NCI-H1694 (cell line): ENCODE data around the gene STN1.

Source experiments
- DNase-seq: peaks from one replicate; lab custom pipeline; 2025; lab: John Stamatoyannopoulos, UW

Gene STN1

DNA sequence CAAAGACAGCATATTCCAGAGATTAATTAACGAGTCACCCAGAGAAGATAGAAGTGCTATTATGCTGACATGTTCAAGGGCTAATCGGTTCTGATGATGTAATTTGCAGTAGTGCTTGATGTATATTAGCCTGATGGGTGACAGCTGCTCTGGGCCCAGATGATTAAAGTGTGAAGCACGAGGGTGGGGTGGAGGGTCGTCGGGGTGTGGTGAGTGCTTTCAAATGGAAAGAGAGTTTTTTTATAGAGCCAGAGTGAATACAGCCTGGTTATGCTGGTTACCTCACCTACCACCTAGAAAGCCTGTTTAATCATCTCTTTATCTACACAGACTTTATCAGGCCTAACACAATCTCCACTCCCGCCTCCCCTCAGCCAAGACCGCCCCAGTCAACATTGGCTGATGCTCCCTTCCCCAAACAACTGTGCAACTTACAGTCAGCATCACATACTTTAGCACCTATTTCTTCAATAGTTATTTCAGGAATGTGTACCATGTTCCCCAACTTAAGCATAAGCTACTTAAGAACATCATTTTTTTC, 11.5 kb upstream of the STN1 start:
- DNase-seq: no peak

DNA sequence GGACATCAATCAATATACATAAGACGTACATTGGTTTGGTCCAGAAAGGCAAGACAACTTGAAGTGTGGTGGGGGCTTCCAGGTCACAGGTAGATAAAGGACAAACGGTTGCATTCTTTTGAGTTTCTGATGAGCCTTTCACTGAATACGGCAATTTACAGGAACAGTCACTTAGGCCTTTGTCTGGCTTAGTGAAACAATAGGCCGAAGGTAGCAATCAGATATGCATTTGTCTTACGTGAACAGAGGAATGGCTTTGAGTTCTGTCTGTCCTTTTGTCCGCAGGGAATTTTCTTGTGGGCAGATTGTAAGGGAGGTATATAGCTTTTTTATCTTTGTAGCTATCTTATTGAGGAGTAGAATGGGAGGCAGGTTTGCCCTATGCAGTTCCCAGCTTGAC, 10.8 kb upstream of the STN1 start:
- no peak for DNase-seq

DNA sequence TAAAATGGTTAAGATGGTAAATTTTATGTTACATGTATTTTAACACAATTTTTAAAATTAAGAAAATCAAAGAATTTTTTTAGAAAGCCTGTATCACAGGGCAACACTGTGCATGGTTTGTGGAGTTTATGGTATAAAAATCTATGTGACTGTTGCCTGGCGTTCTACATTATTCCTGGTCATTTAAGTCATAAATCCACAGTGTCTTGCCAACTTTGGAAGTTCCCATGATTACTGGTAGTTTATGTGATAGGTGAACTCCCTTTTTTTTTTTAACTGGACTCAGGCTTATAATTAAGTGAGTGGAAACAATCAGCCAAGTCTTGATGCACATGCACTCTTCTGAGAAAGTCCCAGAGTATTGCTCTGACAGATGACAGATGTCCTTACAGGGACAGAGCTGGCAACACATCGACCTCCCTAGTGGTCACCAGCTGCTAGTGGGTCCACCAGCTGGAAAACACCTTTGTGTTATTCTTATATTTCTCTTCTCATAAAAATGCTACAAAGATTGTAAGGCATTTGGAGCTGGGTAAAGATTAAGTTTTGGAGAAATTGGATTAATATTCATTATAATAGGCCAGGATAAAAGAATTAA, 8.8 kb upstream of the STN1 start:
- DNase-seq: no peak

DNA sequence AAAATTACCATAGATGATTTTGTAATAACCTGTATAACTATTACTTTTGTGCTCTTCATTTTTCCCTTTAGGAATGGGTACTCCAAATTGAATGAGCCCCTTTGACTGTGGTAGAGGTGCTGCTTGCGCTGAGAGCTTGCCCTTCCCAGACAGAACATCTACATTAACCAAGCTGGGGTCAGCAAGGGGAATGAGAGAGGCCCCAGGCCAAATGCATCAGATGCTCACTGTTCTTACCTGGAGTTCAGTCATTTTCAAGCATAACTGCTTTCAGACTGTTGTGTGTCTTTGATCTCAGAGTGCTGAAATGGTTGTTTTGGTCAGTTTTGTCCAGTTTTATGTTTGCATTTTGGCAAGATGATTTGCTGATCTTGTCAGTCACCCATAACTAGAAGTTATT, 7.6 kb upstream of the STN1 start:
- DNase-seq: no peak

DNA sequence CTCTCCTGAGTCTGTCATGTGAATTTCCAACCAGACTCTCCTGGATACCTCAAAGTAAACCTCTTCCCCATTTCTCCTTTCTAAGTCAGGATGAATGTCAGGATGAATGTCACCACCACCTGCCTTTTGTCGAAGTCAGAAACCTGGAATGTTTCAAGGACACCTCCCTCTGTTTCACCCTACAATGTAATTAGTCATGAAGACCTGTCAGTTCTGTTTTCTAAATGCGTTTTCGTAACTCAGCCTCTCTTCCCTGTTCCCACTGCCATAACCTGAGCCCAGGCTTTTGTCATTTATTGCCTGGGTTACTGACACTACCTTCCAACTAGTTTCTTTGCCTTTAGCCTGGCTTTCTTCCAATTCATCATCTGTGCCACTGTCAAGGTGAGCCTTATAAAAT, 5.5 kb upstream of the STN1 start:
- DNase-seq: no peak

DNA sequence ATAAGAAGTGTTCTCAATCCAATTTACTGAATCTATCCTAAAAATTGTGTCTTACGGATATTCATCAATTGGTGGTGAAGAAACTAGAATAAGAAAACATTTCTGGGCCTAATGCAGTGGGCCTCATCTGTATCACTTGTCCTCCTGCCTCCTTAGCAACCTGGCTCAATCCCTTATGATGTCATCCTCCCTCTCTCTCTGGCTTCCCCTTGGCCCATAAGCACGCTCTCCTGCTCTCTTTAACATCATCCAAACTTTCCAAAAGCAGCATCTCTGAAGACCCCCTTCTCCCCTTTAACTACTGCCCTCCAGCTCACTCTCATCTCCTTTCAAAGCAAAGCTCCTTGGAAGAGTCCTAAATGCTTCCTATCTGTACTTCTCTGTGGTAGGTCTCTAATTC, 4.7 kb upstream of the STN1 start:
- no peak for DNase-seq

DNA sequence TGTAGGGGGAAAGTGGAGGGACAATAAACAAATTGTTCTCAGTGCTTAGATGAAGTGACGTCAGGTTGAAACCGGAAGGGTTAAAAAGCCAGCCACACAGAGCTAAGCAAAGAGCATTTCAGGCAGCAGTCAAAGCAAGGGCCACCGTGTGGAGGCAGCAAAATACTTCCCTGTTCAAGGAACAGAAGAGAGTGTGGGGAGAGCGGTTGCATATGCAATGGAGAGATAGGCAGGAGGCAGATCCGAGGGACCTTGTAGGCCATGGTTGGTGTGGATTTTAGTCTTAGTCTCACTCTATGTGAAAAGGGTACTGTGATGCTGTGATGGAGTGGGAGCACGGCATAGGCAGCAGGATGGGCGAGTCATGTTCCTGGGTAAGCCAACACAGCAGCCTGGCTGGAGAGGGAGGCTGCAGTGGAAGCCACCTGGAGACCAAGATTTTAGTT, 3.8 kb upstream of the STN1 start:
- no peak for DNase-seq

DNA sequence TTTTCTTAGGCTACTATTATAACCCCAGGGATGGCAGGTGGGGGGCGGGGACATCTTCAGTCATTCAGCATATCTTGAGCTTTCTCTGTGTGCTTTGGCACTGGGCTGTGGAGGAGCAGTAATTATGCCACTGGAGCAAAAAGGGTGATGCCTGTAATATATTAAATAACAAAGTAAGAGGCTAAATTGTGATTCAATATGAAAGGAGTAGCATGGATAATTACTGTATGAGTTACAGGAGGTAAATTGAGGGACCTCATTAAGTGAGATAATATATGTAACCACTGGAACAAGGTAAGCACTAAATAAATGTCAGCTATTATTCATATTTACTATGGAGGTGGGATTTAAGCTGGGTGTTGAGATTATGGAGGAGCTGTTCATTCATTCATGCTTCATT, 3.3 kb upstream of the STN1 start:
- no peak for DNase-seq

DNA sequence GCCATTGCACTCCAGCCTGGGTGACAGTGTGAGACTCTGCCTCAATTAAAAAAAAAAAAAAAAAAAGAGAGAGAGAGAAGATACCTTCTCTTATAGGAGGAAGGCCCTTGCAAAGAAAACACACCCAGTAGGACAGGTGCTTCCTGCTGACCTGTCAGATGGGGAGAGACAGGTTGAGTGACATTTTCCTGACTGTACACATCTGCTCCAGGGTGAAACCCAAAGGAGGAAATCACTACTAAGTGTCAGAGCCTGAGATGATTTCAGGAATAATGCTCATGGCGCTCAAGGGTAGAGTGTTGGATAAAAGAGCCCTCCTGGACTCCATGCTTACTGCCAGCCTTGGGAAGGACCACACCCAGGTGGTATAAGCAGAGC, 1.7 kb upstream of the STN1 start:
- DNase-seq: no peak

DNA sequence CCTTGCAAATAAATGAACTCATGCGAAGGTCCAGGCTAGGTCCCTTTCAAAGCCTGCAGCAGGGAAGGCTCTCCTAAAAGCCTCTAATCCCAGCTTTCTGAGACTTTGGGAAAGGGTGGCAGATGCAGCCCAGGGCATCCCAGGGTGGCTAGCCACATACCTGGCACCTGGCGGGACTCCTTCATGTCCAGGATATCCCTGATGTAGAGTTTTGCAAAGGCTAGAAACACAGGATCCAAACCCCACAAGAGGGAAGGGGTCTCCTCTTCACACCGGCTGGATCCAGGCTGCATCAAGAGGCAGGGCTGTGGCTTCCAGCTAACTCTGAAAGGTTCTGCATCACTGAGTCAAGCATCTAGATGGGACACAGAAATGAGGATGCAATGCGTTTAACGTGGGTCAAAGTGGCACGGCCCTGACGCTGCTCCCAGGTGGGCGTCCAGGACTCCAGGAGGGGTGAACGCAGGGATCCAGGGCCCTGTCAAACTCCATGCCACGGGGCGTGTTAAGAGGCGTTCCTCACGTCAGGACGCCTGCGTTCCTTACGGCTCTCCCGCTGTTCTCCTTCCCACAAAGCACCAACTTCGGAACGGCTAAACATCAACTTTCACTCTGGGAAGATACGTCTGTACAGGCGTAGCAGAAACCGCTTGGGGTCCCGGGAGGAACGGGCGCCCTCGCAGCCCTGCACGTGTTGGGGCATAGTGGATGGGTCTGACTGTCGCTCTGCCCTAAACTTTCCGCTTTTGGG, 507 bp downstream of the STN1 start:
- DNase-seq: no peak

DNA sequence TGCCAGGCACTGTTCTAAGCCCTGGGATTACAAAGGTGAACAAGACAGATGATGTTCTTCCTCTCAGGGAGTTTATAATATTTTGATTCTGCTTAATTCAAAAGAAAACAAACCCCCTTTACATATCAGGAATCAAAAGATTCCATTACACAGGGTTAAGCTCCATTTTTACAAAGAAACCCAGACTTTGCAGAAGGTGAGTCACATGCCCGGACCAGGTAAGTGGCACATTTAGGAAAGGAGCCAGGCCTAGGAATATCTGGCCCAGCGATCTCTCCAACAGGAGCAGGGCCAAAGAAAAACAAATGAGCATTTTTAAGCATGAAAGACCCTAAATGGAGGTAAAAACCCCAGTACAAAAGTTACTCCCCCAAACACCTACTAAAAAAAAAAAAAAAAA, 1.1 kb downstream of the STN1 start:
- DNase-seq: no peak

DNA sequence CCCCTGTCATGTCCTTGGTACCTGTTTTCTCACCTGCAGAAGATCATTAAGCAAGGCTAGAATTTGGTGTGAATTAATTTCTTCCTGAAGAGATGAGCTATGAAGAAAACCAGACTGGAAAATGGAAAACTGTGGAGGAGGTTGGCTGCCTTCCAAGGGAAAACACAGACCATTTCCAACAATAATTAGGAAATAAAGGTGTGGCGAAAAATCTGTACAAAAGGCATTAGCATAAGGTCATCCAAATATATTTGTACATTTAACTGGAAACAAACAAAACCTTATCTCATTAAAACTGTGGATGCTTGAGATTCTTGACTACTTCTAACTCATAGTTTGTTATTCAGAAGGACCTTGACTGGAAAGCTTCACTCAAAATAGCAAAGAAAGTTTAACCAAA, 1.7 kb downstream of the STN1 start:
- DNase-seq: no peak

DNA sequence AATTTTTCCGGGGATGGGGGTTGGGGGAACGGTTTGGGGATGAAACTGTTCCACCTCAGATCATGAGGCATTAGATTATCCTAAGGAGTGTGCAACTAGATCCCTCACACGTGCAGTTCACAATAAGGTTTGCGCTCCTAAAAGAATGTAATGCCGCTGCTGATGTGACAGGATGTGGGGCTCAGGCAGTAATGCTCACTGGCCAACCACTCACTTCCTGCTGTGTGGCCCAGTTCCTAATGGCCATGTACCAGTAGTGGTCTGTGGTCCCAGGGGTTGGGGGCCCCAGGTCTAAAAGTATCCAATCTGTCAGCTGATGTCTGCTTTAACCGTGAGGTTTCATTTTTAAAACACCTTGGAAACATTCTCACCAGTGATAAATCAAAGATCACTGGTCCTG, 2.2 kb downstream of the STN1 start:
- DNase-seq: no peak

DNA sequence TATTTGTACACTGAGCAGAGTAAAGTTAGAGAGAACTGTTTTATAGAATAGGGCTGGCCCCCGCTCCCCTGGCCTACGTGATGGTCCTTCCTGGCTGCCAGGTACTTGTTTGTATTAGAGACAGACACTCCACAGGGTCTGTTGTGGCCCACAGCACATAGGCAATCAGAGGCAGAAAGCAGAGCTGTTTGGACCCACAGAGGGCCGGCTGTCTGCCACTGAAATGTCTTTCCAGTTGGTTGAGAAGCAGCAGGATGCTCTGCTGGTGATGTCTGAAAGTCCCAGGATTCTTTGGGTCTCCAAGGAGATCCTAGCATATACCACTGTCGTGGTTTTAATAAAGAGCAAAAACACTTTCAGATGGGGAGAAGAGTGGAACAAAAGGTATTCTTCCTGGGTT, 5.2 kb downstream of the STN1 start:
- no peak for DNase-seq

DNA sequence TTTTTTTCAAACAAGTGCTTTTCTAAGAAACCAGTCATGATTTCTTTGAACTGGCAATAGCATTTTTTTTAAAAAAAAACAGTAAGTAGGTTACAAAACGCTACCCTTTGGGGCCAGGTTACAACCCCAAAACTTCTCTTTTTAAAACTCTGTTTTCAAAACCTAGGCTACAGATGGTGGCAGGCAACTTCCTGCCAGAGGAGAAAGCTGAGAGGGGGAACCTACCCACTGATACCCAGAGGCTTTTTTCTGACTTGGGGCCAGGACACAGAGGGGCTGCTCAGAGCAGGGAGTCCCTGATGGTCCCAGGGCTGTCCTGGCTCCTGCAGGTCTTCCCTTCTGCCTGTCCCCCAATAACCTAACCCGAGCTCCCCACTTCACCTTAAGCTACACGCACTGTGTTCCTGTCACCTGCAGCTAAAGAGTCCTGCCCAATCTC, 6.9 kb downstream of the STN1 start:
- DNase-seq: no peak

DNA sequence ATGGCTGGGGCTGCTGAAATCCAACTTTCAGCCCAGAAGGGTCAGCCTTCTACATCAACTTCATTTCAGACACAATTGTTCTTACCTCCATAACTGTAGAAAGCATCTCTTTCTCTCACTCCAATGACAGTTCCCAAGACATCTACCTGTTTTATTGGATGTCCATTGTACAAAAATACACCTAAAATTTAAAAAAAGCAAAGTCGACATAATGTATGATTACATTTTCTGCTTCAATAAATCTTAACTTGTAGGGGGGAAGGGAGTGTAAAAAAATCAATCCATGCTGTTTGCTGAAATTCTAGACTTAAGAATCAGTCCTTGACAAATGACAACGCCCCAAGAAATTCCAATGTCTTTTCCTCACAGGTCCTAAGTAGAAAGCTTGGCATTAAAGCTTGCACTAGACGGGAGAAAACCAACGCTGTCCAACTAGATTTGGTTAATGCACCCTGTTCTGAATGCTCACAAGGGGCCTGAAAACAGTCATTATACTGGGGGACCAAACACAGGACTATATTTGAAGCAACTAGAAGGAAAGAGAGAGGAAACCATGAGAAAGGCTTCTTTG, 7.5 kb downstream of the STN1 start:
- no peak for DNase-seq

DNA sequence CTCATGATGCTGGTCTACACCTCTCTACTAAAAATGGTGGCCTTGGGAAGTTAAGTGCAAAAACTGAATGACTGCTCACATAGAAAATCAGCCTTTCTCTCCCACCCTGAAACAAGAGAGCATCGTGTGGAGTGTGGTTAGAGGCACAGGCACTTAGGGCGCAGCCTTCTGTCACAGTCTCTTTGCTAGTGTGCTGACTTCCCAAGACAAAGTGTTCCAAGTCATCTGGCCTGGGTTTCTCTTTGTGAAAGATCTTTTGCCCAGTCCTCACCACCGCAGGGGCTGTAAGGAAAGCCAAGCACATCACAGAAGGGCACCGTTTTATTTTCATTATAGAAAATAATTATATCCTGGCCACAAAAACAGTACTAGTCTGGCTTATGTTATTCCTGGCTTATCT, 12.5 kb downstream of the STN1 start:
- no peak for DNase-seq

DNA sequence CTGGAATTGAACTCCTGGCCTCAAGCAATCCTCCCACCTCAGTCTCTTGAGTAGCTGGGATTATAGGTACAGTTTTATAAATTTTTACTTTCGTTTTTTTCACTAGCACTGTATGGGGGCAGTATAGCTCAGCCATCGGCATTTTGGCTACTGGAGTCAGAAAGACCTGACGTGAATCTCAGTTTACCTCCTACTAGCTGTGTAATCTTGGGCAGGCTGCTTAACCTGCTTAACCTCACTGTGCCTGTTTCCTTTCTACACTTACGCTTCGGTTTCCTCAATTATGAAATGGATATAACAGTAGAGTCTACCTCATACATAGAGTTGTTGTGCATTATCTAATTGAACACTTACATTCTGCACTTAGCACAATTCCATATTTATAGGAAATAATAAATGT, 16.7 kb downstream of the STN1 start:
- no peak for DNase-seq

DNA sequence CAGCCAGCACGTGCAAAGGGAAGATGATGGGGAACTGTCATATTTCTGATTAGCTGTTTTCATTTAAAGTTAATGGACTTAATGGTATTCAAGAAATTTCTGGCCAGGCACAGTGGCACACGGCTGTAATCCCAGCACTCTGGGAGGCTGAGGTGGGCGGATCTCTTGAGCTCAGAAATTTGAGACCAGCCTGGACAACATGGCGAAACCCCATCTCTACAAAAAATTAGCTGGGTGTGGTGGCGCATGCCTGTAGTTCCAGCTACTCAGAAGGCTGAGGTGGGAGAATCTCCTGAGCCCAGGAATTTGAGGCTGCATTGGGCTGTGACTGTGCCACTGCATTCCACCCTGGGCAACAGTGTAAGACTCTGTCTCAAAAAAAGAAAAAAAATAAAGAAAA, 18.7 kb downstream of the STN1 start:
- DNase-seq: no peak

DNA sequence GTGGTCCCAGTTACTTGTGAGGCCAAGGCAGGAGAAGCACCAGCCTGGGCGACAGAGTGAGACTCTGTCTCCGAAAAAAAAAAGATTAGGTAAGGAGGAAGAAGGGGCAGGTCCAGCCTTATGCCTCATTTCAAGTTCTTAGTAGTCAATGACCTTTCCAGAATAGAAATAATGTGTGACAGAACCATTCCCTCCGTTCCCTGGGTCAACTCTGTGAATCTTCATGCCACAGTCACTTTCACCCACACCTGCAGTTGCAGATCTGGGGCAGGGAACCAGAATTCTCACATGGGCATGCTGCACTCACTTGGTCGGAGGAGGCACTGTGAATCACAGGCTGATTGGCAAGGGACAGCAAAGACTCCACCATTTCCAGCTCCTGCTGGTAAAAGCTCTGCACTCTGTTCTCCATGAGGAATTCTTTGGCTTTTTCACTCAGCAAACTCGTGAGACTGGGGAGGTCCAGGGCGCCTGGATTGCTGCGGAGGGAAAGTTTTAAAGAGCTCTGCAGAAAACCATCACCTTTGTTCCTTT, 20.7 kb downstream of the STN1 start:
- no peak for DNase-seq

DNA sequence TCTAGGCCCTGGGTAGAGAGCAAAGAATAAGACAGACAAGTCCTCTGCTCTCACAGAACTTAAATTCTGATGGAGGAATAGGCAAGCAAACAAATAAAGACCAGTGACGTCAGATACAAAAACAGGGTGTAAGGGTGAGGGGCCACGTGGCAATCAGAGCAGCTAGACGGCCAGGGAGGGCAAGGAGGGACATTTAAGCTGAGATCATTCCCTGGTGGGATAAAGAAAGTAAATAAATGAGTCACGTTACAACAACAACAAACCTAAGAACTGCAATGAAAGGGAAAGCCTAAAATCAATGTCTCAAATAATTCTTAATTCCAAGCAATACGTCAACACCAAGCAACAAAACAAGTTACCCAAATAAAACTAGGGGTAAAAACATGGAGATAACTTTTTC, 21.8 kb downstream of the STN1 start:
- no peak for DNase-seq

DNA sequence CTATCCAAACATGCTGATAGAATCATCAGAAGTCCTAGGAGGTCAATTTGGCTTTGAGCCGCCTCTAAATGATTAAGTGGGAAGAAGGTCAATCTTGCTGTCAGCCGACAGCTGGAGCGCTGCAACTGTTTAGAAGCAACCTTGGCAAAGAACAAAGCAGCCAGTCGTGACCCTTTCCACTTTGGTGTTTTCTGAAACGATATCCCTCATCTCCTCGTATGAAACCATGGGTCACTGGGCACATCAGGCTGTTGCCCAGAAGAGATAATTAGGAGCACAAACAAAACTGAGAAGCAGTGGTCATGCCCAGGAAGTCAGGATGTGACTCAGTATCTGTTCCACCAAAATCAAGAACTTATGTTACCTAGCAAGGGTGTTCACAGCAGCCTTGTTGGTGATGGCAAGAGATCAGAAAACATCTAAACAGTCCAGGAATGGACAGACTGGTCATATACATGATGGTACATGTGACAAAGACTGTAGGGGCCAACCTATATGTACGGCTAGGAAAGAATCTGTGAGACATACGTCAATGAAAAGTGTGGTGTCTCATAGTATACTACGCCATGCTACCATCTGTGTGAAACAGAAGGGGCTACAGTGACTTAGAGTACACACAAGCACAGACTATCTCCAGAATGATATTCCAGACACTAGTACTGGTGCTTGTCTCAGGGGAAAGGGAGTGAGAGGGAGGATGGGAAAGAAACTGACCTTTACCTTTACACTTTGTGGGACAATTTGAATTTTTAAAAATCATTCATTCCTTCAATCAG, 22.4 kb downstream of the STN1 start:
- DNase-seq: no peak
